HS-5 (cell line): ENCODE results near the gene PRKCH.

Source experiments
- DNase-seq: peaks from one replicate; pipeline ENCODE4 v3.0.0-alpha.2; 2012; ENCODE audit warnings: low read depth

The PRKCH gene

DNA sequence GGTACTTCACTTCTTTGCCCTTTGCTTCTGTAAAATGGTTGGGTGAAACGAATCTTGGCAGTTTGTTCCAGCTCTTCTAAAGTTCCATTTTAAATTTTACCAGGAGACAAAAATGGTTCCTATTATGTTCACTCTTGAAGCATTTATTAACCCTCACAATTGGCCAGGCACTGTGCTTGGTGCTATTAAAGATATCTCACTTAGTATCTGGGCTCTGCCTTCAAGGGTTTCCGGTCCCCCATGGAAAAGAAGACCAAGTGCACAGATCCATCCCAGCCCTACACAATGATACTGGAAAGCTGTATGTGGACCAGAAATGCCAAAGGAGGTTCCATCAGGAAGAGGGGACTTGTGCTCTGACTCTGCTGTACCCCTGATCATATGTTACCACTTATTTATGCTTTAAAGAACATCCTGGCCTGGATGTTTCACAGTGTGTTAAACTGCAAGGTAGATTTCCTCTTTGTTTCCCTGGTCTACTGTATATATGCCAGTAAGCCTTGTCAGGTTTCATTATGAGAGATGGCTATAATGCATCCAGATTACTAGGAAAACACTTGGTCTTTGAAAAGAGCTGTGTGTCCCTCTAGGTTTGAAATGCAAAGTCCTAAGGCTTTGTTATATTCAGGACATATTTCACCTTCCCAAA is 154.8 kb downstream of the PRKCH start:
- no peak for DNase-seq

DNA sequence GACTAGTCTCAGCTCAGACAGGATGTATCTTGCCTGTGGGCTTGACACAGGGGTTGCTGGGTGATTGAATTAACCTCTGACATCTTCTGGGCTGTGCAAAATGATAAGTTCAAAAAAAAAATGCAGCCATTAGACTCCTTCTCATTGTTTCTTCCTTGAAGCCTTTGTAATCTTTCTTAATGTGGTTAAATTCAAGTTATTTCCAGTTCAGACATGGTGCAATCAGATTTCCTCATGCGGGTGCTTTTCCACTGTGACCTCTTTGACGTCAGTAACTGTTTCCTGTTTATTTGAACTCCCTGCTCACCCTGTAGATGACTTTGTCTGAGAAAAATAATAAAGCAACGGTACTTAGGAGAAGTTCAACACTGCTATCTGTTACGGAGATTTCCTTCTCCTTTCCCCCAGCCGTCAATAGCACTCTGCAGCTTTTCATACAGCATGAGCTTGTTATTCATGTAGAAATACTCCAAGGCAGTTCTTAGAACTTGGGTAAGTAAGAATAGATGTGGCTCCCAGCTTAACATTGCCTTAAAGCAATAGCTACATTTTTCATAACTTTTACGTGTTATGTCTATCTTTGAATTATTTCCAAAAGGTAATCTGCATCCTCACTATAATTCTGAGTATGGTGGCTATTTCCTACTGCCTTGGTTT is 155.5 kb downstream of the PRKCH start:
- DNase-seq = peak; percentile 76

DNA sequence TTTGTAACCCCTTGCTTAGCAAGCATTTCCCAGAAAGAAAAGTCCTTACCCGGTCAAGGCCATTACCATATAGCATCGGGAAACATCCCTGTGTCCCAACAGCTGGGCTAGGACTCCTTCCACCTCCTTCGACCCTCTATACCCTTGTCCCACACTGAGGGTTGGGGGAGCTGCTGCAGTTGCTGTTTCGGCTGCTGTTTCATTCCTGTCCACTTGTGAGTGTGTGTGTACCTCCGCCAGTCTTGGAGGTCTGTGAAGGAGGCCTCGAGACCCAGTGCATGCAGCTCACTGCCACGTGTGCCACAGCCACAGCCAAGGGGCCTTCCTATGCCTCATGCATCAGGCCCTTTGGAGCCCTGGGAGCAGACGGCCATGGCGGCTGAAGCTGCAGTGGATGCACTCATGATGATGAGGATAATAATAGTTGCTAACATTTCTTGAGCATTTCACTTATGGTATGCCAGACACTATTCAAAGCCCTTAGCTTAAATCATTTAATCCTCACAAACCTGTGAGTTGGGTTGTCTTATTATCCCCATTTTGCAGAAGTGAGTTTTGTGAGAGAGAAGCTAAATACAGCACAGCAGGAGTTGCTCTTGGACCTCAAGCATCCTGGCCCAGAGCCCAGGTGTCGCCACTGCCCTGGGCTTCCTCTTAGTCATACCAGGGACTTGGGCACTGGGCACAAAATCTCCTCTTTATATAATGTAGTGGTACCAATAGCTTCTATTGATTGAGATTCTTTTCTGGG is 156.5 kb downstream of the PRKCH start:
- DNase-seq = no peak

- no peak for DNase-seq
Measured at GRCh38 chr14:61478971-61479473, 157.6 kb downstream of the PRKCH start.

DNA sequence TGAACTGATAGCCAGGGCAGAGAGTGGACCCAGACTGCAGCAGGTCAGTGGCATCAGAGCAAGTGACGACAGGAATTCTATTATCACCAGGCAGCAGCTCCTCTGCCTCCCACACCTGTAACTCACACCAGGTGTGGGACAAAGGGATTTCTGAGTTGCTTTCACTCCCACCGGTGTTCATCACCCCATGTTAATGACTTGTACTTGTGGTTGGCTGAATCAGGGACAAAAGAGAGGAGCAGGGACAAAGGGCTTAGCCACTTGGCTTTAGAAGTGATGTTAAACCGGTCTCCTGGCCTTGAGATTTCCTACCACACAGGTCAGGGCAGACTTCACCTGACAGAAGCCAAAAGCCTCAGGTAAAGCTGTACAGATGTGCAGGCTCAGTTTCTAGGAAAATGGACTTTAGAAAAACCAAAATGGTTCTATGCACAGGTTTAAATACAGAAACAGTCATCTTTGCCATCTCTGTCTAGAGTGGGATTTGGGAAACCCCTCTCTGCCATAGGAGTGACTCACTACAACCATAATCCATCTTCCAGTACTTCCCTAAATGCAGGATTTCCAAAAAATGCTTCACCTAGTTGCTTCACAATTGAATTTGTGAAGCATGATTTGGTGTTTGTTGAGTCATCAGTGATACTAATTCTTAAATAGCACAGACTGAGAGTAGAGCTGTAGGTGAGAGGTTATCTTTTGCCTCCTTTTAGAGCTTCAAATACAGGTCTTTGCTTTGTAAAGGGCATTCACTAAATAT is 158.5 kb downstream of the PRKCH start:
- DNase-seq = no peak

DNA sequence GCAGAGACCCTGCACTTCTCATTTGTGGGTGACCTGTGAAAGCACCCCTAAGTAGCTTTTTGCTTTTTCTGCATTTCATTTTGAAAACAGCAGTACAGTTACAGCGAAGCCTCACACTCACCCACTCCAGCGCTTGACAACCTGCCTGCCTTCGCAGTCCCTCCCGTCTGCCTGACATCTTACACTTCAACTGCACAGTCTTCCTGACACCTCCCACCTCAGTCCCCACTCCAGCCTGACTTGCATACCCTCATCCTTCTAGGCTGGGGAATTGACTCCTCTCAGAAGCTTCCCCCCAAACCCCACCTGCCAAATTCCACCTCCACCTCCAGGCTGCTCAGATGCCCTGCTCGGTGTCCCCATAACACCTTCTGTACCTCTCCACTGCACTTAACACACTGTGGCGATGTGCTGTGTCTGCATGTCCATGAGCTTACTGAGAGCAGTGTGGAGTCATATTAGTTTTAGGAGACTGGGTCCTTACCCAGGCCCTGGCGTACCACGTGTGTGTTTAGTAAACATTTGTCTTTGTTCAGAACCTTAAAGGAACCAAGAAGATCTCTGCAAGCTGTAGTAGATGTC is 159.4 kb downstream of the PRKCH start:
- DNase-seq = no peak

GRCh38 chr14:61481701-61482100 is 160.3 kb downstream of the PRKCH start:
- no peak for DNase-seq

- DNase-seq = no peak
Measured at GRCh38 chr14:61482348-61483206, 161.2 kb downstream of the PRKCH start.

DNA sequence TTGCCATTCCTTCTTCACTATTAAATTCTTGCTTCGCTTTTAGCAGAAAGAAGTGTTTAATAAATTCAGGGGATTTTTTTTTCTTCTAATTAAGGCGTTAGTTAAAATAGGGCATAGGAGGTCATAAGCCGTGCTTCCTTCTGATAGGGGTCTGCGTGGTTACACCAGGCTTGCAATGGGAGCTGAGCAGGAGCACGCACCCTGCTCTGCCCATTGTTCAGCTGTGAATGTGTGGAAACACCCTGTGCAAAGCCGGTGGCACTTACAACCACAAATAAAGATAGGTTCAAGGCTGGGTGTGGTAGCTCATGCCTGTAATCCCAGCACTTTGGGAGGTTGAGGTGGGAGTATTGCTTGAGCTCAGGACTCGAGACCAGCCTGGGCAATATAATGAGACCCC is 162.1 kb downstream of the PRKCH start:
- DNase-seq = no peak

- no peak for DNase-seq
Measured at GRCh38 chr14:61484031-61484430, 162.7 kb downstream of the PRKCH start.

DNA sequence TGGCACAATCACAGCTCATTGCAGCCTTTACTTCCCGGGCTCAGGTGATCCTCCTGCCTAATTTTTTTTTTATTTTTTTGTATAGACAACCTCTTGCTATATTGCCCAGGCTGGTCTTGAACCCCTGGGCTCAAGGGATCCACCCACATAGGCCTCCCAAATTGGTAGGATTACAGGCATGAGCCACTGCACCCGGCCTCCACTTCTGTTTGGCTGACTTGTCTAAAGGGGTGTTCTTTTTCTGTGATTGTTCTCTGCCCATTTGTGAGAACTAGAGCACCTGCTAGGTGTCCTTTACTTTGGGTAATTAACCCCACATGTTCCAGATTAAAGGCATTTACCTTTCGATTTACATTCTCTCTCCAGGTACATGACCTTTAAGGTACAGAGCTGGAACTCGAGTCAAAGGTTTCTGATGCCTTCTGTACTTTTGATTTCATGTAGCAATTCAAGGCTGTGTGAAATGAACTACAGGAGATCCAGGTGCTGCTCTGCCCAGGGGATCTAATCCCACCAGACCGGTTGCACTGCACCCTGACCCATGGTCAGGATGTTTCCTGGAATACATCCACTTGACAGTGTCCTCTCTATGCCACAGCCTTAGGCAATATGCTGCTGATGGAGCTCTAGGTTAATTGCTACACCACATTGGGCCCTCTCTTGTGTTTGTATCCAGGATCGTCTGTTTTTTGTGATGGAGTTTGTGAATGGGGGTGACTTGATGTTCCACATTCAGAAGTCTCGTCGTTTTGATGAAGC is 163.6 kb downstream of the PRKCH start:
- no peak for DNase-seq

GRCh38 chr14:61485661-61486060 is 164.3 kb downstream of the PRKCH start:
- DNase-seq = no peak

GRCh38 chr14:61486930-61487495 is 165.6 kb downstream of the PRKCH start:
- no peak for DNase-seq

GRCh38 chr14:61488417-61489401 is 167.3 kb downstream of the PRKCH start:
- no peak for DNase-seq

DNA sequence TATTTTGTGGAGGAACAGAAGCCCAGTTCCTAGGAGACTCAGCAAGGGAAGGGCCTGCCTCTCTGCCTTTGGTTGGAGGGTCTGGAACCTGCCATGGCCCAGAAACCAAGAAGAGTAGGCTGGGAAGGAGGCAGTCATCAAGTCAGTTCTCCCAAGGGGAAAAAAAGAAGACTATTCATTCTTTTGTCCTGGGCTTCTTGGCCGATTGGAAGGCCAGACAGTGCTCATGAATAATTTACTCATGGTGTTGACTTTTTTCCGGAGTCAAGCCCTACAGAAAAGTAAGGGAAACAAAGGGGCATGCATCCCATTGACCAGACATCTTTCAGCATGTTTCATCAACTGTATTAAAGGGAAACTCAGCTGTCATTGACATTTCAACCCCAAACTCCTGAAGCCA is 168.1 kb downstream of the PRKCH start:
- DNase-seq = no peak

GRCh38 chr14:61489932-61490331 is 168.6 kb downstream of the PRKCH start:
- no peak for DNase-seq

- DNase-seq = no peak
Measured at GRCh38 chr14:61491224-61491623, 169.8 kb downstream of the PRKCH start.

GRCh38 chr14:61491876-61492434 is 170.6 kb downstream of the PRKCH start:
- DNase-seq = no peak
